GM20431 (cell line): ENCODE measurements around the gene PLCH2.
"Not testable (repeated sequence)": the region's sequence is repeated elsewhere in the genome, so short reads cannot be mapped to it uniquely, and the experiment has no call there.

Experiments used
- in situ Hi-C: fragments of 300-500 bp; cut with MseI, MboI; formaldehyde crosslinking; loops from one replicate; pipeline ENCODE4 v1.15.0; 2020; ENCODE audit warnings: low sequenced_read_pairs; ENCODE audit not compliant: unreplicated experiment

PLCH2 gene

DNA sequence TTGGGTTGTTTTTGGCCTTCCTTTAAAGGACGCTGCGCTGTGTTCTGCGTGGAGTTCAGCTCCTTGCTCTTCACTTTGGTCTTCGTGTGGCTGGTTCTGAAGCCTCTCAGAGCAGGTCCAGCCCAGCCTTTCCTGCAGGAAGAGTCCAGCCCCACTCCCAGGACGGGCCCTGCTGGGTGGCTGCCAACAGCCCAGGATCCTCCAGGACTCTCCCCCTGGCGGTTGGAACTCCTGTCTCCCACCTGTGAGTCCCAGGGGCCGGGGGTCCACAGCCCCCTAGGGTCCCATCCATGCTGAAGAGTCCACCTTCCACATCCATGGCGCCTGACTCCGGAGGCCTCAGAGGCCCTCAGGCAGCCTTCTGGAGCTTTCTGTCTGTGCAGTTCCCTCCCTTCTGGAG is 75.5 kb downstream of the PLCH2 start:
- in situ Hi-C loops = not testable (repeated sequence)

- in situ Hi-C loops = no loop called here
These were observed 76.1 kb downstream of the PLCH2 start for GRCh38 chr1:2552189-2552588.

DNA sequence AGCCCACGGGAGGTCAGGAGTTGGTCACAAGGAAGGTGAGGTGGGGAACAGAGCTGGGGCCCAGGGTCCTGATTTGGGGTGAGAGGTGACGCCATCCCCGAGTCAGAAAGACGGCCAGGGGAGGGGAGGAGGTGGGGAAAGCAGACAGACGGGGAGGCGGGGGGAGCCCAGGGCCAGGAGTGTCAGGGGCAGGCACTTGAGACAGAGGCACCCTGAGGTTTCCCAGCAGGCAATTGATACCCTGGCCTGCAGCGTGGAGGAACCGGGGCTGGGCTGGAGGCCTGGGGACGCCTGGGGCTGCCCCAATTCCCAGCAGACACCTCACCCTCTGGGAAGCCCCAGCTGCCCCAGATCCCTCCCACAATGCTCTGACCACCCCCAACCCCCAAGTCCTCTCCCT is 77.0 kb downstream of the PLCH2 start:
- in situ Hi-C loops = not testable (repeated sequence)

DNA sequence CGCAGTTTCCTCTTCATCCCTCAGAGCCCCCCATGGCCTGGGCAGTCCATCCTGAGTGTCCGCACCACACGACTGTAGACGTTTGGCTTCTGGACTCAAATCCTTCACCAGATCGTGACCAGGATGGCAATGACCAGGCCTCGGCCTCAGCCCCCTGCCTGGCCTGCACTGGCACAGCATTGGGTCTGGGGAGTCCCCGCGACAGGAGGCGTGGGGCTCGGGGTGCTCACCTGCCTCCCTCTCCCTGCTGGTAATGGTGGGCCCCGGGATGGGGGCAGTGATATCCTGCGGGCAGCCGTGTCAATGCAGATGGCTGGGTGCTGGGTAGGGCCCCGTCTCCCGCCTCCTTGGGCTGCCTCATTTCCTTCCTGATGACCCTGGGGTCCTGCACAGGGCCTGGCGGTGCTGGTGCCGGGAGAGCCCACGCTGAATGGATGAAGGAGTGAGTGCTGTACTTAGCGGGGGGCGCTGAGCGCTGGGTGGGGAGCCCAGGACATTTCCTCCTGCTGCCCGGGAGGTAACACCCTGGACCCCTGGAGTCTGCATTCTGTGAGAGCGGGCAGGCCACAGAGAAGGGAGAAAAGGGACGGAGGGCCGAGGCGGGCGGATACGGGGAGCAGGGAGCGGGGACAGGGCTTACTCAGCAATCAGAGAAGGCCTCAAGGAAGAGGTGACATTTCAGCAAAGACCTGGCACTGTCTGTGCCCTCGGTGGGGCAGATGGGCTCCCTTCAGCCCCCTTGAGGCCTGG is 78.0 kb downstream of the PLCH2 start:
- in situ Hi-C loops = no loop called here

- in situ Hi-C loops = no loop called here
These were observed 78.7 kb downstream of the PLCH2 start for GRCh38 chr1:2554621-2555387.
